ENCODE measurements around the gene SRSF12. TPM values are rescaled to one million over a fixed set of nuclear protein-coding genes. Genes with fewer than 3 reads are reported as not detected.

Gene SRSF12
- total RNA-seq, 2 experiments from 2014 or later = 0.10 to 0.12 TPM

GRCh38 chr6:89048288-89048923 is 69.5 kb downstream of the SRSF12 start:
- Mint-ChIP-seq H3K4me3 (no peak overlapping the region), H3K27me3 (no peaks in the 10 kb centered on the region), H3K9me3 (no peaks in the 10 kb centered on the region), H3K27ac (no peak overlapping the region), H3K36me3 (no peaks in the 10 kb centered on the region), H3K4me1 (ENCODE audit: low read depth) (peaks cover 9% of the 10 kb centered on the region)
- DNase-seq = no peak
- intact Hi-C loops (cut with micrococcal nuclease) = no loop called here
- POLR2A ChIA-PET = no interaction called here
- CTCF ChIA-PET = no interaction called here

- ChIA-PET CTCF (no interaction called here), POLR2A (no interaction called here)
- no peak for DNase-seq
- Mint-ChIP-seq H3K27ac (no peak overlapping the region), H3K36me3 (no peaks in the 10 kb centered on the region), H3K27me3 (no peaks in the 10 kb centered on the region), H3K9me3 (no peaks in the 10 kb centered on the region), H3K4me1 (ENCODE audit: low read depth) (peaks cover 14% of the 10 kb centered on the region), H3K4me3 (no peak overlapping the region)
- intact Hi-C loops (cut with micrococcal nuclease) = no loop called here
Measured at GRCh38 chr6:89047473-89047872, 70.4 kb downstream of the SRSF12 start.

Other genes with a start within 250 kb of the SRSF12 start
- 10 to 100 TPM; 21.3 to 22.0 TPM for gene RNGTT, start 154.5 kb downstream of the SRSF12 start, total RNA-seq
- 10 to 100 TPM; 95.1 TPM for gene PNRC1, start 37.3 kb downstream of the SRSF12 start, total RNA-seq
- 1 to 10 TPM; 8.4 to 8.9 TPM for gene PM20D2, start 28.0 kb upstream of the SRSF12 start, total RNA-seq
- gene GABRR1, start 99.3 kb upstream of the SRSF12 start, total RNA-seq = not detected
- under 1 TPM; 0.50 to 0.51 TPM for gene GABRR2, start 197.2 kb upstream of the SRSF12 start, total RNA-seq
- gene UBE2J1, start 234.7 kb upstream of the SRSF12 start, total RNA-seq = 10 to 100 TPM; 23.8 to 24.9 TPM